Fibroblast of skin of right quadriceps (primary cell): ENCODE results near the gene ADCK1.

ENCODE experiments used
- DNase-seq: peaks from one replicate; pipeline ENCODE4 v3.0.0-alpha.2; 2013

Gene ADCK1

DNA sequence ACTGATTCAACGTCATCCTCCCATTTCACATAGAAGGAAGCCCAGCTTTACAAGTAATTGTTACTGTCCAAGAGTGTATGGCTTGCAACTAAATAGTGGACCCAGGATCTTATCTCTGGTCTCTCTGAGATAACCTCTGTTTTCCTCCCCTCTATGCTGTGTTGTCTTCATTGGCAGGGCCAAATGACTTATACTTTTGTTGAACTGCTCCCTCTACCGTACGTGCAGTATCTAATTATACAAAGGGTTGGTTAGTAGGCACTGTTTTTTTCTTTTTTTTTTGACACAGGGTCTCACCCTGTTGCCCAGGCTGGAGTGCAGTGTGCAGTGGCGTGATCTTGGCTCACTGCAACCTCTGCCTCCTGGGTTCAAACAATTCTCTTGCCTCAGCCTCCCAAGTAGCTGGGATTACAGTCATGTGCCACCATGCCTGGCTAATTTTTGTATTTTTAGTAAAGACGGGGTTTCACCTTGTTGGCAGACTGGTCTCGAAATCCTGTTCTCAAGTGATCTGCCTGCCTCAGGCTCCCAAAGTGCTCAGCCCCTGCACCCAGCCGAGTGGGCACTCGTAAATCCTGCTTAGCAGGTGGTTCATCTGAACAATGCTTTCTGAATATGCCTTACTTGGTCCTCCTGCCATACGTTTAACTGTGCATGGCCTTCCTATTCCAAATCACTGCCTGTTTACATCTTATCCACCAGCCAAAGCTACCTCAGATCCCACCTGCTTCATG, 162.1 kb downstream of the ADCK1 start:
- DNase-seq = no peak

DNA sequence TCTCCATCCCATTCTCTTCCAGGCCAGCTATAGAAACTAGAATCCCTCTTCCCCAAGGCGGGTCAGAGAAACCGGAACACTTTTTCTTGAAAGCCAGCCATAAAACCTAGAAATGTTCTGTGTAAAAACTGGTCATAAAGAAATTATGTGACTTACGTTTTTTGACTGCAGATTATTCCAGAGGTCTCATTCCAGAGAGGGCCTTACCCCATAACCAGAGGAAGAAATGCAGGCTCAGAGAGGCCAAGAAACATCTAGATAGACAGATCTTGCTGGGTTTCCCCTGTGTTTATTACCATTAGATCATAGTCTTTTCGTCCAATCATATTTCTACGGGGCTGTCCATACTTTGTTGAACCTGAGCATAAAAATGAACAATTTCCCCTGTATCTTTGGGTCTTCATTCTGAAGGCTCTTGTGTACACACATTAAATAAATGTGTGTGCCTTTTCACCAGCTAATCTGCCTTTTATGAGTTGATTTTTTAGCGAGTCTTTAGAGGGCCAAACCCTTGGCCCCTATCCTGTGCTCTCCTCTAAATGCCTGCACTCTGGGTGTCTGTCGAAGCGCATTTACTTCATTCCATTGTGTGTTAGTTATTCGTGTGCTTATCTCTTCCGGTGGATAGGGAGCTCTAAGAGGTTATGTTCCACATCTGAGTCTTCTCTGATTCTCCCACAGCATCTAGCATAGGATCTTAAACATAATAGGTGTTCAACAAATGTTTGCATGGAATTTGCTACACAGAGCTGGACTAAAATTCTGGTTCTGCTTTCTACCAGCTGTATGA, 163.0 kb downstream of the ADCK1 start:
- no peak for DNase-seq

DNA sequence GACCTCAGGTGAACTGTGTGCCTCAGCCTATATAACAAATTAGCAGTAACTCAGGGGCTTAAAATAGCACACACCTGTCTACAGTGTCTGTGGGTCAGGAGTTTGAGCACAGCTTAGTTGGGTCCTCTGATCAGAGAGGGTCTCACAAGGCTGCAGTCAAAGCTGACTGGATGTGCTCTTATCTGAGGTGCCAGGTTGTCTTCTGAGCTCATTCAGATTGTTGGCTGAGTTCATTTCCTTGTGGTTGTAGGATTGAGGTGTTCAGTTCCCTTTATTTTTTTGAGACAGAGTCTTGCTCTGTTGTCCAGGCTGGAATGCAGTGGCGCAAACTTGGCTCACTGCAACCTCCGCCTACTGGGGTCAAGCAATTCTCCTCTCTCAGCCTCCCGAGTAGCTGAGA, 164.7 kb downstream of the ADCK1 start:
- DNase-seq = no peak

DNA sequence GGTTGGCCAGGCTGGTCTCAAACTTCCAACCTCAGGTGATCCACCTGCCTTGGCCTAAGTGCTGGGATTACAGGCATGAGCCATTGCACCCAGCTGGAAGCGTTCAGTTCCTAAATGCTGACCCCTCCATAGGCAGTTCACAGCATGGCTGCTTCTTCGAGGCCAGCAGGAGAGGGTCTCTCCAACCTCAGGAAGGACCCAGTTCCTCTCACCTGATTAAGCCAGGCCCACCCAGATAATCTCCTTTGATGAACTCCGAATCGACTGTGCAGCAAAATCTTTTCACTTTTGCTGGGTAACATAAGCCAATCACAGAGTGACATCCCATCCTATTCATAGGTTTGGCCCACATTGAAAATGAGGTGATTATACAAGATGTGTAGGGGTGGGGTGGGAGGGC, 165.1 kb downstream of the ADCK1 start:
- no peak for DNase-seq

DNA sequence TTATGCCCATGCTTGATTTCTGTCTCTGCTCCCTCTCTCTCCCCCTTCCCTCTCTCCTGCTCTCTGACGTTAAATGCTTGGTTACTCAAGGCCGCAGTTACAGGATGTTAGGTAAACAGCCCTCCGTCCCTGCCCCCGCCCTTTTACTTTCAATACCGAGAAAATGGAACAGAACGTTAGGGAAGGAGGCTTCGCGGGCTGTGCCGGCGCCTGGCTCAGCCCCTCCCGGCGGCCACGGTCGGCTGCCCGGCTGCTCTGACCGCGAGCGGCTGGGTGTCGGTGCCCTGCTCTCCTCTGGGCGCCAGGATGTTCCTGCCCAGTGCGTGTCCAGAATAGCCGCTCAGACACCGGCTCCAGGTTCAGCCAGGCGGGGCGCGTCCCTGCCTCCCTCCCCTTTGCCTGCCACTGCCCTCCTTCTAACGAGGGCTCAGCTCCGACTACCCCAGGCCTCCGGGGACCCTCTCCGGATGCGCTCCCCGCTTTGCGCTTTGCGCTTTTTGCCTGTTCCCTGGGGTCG, 166.1 kb downstream of the ADCK1 start:
- peak; percentile 17 for DNase-seq

DNA sequence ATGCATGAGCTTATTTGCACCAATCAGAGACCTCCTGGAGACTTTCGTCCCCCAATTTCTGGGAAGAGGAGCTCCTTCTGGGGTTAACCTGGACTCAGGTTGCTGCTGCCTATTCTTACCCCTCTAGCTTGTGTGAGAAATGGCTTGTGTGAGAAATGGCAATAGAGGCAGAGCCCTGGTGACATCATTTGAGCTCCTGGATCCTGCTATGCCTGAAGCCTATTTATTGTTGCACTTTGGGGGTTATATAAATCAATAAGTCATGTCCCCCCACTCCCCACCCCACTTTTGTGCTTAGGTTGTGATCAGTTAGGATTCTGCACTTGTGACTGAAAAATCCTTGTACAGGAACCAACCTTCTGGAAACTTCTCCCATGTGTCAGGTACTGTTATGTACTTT, 167.2 kb downstream of the ADCK1 start:
- no peak for DNase-seq

DNA sequence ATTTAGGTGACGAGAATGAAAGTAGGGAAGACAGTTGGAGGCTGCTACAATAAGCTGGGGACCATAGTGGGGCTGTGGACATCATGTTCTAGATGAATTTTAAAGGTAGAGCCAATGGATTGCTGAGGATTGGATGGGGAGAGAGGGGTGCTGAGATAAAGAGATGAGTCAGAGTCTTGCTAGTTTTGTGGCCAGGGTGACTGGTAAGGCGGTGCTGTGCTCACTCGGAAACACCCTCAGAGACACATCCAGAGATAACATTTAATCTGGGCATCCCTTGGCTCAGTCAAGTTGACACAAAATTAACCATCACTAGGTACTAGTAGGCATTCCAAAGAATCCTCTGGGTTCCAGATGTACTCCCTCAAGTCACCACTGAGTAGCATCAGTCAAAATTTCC, 170.7 kb downstream of the ADCK1 start:
- no peak for DNase-seq

DNA sequence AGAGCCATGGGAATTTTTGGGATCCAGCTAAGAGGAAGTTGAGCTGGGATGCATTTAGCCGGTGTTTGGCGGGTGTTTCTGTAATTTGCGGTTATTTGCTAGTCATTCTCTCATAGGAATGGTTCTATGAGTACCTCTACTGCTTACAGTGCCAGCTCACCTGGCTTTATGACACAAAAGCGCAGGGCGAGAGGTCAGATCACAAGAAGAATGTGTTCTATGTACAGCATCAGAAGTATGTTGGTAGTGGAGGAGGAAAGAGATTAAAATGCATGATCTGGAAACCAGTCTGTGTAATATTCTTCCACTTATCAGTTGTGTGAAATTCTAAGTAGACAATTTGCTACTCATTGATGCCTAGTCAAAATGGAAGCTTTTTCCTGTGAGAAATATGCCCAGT, 173.3 kb downstream of the ADCK1 start:
- DNase-seq = no peak

DNA sequence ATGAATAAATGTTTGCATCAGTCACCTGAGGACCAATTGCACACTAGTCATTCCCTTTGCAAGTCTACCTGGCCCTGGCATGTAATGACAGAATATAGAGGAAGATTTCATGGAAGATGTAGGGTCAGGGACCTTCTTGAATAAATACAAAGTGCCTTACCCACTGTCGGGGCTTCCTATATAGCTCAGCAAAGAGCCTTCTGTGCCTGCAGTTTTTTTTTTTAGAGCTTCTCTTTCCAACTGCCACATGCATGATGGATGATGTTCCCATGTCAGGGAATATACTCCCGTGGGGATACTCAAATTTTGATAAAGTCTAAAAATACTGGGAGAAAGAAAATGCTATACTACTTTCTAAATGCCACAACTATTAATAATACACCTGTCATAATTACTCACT, 176.7 kb downstream of the ADCK1 start:
- no peak for DNase-seq

DNA sequence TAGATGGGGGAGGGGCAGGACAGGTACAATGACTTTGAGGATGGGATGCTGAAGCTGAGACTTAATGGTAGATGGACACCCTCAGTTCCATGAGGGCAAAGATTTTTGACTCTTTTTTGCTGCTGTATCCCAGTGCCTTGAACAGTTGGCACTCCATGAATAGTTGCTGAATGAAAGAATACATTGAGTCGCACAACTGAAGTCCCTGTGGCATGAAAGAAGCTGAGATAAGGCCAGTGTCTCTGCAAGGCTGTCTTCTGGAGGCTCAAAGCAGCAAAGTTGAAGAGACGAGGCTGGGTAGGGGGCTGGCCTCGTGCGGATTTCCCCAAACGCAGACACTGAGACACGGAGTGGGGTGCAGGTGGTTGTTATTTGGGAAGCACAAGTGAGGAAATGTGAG, 179.3 kb downstream of the ADCK1 start:
- DNase-seq = no peak

DNA sequence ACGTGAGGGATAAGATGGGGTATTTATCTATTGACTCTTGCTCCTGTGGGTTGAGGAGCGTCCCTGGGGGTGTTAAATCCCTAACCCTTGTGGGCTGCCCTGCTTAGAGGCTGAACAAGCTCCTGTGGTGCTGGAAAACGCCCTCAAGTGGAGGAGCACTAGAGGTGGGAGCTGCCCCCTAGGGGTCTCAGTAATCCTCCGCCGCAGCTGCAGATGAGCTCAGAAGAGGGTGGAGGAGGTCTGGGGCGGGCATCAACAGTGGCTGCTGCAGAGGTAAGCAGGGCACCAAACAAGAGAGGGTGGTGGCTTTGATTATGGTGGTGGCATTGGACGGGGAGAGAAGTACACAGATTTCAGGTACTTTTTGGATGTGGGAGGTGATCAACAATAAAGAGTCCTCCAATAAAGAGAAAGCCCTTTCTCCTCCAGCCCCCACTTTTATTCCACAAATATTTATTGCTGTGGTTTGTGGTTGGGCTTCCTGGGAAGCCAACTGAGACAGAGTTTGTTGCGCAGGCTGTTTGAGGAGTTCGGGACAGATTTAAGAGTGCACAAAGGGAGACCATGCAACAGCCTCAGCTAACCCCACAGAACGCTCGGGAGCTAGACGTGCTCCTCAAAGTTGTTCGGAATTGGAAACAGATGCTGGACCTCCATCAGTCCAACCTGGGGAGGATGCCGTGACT, 179.9 kb downstream of the ADCK1 start:
- DNase-seq = peak; percentile 86

DNA sequence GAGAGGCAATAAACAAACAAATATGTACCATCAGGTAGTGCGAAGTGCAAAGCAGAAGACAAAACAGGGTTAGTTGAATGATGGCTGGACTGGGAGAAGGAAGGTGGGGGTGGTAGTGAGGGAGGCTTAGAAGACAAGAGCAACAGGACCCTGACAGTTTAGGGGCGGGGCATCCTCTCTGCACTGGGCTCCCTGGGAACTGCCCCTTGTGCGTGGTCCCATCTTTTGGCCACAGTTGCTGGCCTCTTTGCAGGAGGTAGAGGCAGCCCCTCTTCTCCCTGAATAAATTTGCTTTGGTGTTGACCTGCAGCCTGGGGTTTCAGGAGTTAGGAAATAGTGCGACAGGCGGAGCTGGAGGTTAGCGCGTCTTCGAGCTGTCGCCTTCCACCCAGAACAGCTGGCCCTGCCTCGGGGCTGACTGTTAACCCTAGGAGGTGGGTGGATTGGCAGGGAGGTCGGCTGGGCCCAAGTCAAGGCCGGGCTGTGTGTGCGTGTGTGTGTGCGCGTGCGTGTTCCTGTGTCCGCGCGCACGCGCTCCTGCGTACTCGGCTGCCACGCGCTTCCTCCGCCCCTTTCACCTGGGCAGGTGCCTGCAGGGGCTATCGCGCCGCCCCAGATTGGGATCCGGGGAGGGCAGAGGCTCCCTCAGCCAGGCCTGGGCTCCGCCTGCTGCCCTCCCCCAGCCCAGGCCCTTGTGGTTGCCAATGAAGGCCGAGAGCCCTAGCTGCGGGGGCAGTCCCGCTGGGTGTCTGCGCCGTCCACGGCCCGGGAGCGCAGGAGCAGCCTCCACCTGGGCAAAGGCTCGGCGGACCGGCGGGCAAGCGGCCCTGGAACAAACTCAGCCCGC, 180.8 kb downstream of the ADCK1 start:
- DNase-seq = no peak
